Fibroblast of lung (primary cell): ENCODE data around the gene KRT15.

Source experiments
- EZH2 ChIP-seq: IDR thresholded peaks from 2 replicates; pipeline ENCODE4 v1.5.1; 2012; ENCODE audit warnings: low read length, control low read depth, mild to moderate bottlenecking; ENCODE audit errors: missing control alignments
- TF ChIP-seq, protein P1 (sequence below), 2 donors: IDR thresholded peaks in 1 of 2; conservative IDR thresholded peaks in 1 of 2; 1 replicate in 1 of 2; 2 replicates in 1 of 2; pipeline ENCODE4 v1.5.1; 2011 to 2012; ENCODE audit warnings: low read length in 2 of 2, control low read depth in 1 of 2, inconsistent platforms in 1 of 2, low read depth in 1 of 2, mild to moderate bottlenecking in 1 of 2

DNA sequence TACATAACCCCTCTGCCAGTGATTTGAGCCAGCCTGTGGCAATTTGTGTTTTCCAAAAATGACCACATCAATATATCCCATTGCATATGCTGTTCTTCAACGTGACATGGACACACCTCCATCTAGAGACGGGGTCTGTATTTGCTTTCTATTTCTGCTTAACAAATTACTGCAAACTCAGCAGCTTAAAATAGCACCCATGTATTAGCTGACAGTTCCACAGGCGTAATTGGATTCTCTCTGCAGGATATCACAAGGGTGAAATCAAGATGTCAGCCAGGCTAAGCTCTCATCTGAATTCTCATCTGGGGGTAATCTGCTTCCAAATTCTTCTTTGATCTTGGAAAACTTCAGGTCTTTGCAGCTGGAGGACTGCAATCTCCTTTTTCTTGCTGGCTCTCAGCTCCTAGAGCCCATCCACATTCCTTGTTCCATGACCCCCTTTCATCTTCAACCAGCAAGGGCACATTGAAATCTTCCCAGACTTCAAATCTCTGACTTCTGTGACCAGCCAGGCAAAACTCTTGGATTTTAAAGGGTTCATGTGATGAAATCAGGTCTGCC lies 45.0 kb upstream of the KRT15 start:
- no peak for TF ChIP-seq EZH2
- TF ChIP-seq, protein P1, sequence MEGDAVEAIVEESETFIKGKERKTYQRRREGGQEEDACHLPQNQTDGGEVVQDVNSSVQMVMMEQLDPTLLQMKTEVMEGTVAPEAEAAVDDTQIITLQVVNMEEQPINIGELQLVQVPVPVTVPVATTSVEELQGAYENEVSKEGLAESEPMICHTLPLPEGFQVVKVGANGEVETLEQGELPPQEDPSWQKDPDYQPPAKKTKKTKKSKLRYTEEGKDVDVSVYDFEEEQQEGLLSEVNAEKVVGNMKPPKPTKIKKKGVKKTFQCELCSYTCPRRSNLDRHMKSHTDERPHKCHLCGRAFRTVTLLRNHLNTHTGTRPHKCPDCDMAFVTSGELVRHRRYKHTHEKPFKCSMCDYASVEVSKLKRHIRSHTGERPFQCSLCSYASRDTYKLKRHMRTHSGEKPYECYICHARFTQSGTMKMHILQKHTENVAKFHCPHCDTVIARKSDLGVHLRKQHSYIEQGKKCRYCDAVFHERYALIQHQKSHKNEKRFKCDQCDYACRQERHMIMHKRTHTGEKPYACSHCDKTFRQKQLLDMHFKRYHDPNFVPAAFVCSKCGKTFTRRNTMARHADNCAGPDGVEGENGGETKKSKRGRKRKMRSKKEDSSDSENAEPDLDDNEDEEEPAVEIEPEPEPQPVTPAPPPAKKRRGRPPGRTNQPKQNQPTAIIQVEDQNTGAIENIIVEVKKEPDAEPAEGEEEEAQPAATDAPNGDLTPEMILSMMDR (conservative IDR thresholded peaks at IDR 0.05 in 1 of 2, IDR thresholded peaks at IDR 0.05 in 1 of 2; ENCODE audit: low read depth in 1 of 2, low read length in 2 of 2), result no peak
